SH-SY5Y (cell line): Measurements from ENCODE around the gene MTHFD2.

Source experiments
- GATA2 ChIP-seq: IDR thresholded peaks from 2 replicates; pipeline ENCODE4 v1.6.1; 2011; ENCODE audit warnings: mild to moderate bottlenecking, low read depth, low read length
- GATA3 ChIP-seq: IDR thresholded peaks from 2 replicates; pipeline ENCODE4 v1.6.1; 2011; ENCODE audit warnings: low read depth, mild to moderate bottlenecking, low read length, moderate library complexity

DNA sequence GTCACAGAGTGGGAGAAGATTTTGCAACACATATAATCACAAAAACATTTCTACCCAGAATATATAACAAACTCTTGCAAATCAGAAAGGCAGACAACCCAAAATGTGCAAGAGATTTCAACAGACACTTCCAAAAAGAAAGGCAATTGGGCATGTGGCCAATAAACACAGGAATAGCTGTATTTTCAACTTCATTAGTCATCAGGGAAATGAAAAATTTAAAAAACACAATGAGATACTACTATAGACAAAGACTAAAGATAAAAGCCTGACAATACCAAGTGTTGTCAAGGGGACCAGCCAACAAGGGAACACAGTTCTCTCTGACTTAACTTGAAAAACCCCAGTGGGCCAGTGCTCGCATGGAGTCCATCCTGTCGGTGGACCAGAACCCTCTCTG lies 40.5 kb downstream of the MTHFD2 start:
- no peak for TF ChIP-seq GATA3
- no peak for TF ChIP-seq GATA2
